ENCODE results near the gene PRKAR2A. TPM values are rescaled to one million over a fixed set of nuclear protein-coding genes. Genes with fewer than 3 reads are reported as not detected.
A peak's percentile ranks its signal among the peaks of the same experiment; 100 is the strongest.

The PRKAR2A gene
- total and polyA plus RNA-seq, 2 donors (not counting 3 experiments of a cell fraction or from before 2014, with no cell fraction given): 8.6 to 69.9 TPM

DNA sequence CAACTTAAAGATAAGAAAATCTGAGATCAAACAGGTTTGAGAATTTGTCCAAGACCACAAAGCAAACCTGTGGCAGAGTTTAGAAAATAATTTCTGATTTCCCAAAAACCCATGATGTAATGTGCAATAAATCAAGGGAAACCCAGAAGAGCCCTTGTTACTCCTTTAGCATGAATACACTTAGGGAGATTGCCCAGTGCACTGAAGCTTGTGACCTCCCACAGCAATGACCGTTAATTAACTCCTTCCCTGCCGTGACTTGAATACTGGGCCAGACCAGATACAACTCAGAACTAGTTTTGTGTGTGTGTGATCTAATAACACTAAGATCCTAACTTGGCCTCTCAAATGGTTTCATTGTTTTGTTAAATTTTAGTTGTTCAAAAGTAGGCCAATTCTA is 2.5 kb downstream of the PRKAR2A start:
- FAIRE-seq: peak; percentile 33
- DNase-seq (ENCODE audit: low read depth, low spot score): no peak
- intact Hi-C loops (cut with micrococcal nuclease) (loop anchor here (5.0 kb wide), 1 partner anchor 52 kb away; the partner anchor contains the start of gene SLC25A20), dilution Hi-C loops (cut with MboI; ENCODE audit: extremely low pct_ligation_motif_present, low sequenced_read_pairs) (no loop called here)
- Histone ChIP-seq H2AFZ (ENCODE audit: low read depth, low read length) (no peak overlapping the region), H3K27ac (ENCODE audit: insufficient read depth, low read depth, low read length) (no peak overlapping the region), H3K4me2 (ENCODE audit: insufficient read depth, low read length) (no peak overlapping the region), H3K4me3 (replicated peaks in 1 of 3; ENCODE audit: insufficient read depth in 1 of 3, low read depth in 1 of 3, low read length in 3 of 3) (no peak overlapping the region), H3K36me3 (ENCODE audit: control insufficient read depth in 2 of 2, extremely low read depth in 1 of 2, insufficient read depth in 2 of 2, low read length in 2 of 2) (no peaks in the 10 kb centered on the region), H3K27me3 (ENCODE audit: control insufficient read depth in 2 of 2, insufficient read depth in 2 of 2, low read length in 2 of 2) (no peaks in the 10 kb centered on the region), H3K9ac (replicated peaks; ENCODE audit: extremely low read depth, insufficient read depth, low read length) (no peak overlapping the region), H3K4me1 (ENCODE audit: control insufficient read depth, extremely low read depth, insufficient read depth, low read length) (peaks cover 9% of the 10 kb centered on the region), H4K20me1 (replicated peaks; ENCODE audit: control insufficient read depth, extremely low read depth, insufficient read depth, low read length) (peaks cover 2% of the 10 kb centered on the region), H3K9me1 (replicated peaks; ENCODE audit: control insufficient read depth, extremely low read depth, insufficient read depth, low read length) (no peaks in the 10 kb centered on the region), H3K79me2 (ENCODE audit: control insufficient read depth, insufficient read depth, low read length) (peaks cover 22% of the 10 kb centered on the region), H3K9me3 (replicated peaks; ENCODE audit: control insufficient read depth, insufficient read depth, low read length) (no peaks in the 10 kb centered on the region)
- POLR2A ChIA-PET: no interaction called here
- no TSS peak for BruUV-seq (replicated peaks)
- CTCF ChIA-PET: no interaction called here
- TF ChIP-seq CTCF (IDR thresholded peaks at IDR 0.05; ENCODE audit: extremely low read depth in 1 of 2, insufficient read depth in 1 of 2, low read depth in 1 of 2, low read length in 2 of 2) (no peak), MYC (IDR thresholded peaks at IDR 0.05; ENCODE audit: low read depth, low read length) (no peak), GATA2 (IDR thresholded peaks at IDR 0.05; ENCODE audit: insufficient read depth, insufficient read length, low read depth, low read length) (no peak), POLR2AphosphoS5 (IDR thresholded peaks at IDR 0.05; ENCODE audit: insufficient read depth, low read depth, low read length) (no peak), POLR2A (IDR thresholded peaks at IDR 0.05; ENCODE audit: low read depth, low read length) (no peak), EZH2 (IDR thresholded peaks at IDR 0.05; ENCODE audit: borderline replicate concordance, low read depth, low read length, severe bottlenecking) (no peak), FOS (IDR thresholded peaks at IDR 0.05; ENCODE audit: borderline replicate concordance, insufficient read depth, low read length) (no peak), JUN (IDR thresholded peaks at IDR 0.05; ENCODE audit: borderline replicate concordance, insufficient read depth, insufficient read length, low read depth) (no peak)
- TF ChIP-seq, protein P1, sequence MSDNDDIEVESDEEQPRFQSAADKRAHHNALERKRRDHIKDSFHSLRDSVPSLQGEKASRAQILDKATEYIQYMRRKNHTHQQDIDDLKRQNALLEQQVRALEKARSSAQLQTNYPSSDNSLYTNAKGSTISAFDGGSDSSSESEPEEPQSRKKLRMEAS (IDR thresholded peaks at IDR 0.05; ENCODE audit: insufficient read depth, insufficient read length): no peak

Data from endothelial cell of umbilical vein (primary cell).